ENCODE data around the gene DNAH9. TPM values are rescaled to one million over a fixed set of nuclear protein-coding genes. Genes with fewer than 3 reads are reported as not detected.

DNAH9 gene
- total RNA-seq, 1 experiment from 2014 or later = 0.22 TPM

GRCh38 chr17:11561702-11562101, 36.6 kb upstream of the DNAH9 start:
- no peak overlapping the region for H2AK5ac ChIP-seq (ENCODE audit: insufficient read length, low read length)
- H3T11ph ChIP-seq (ENCODE audit: low read length) = no peak overlapping the region
- H2AFZ ChIP-seq (ENCODE audit: low read length) = no peak overlapping the region
- H3K4me2 ChIP-seq (ENCODE audit: insufficient read depth, insufficient read length, low read length) = no peak overlapping the region
- no peak overlapping the region for H2BK12ac ChIP-seq (ENCODE audit: insufficient read length, low read depth, low read length)
- H2BK15ac ChIP-seq (ENCODE audit: low read depth, low read length) = no peak overlapping the region
- no peaks in the 10 kb centered on the region for H4K20me1 ChIP-seq (ENCODE audit: control insufficient read depth, insufficient read depth, insufficient read length)
- no peak overlapping the region for H3K23ac ChIP-seq (ENCODE audit: insufficient read length, low read depth, low read length)
- H3K9ac ChIP-seq (ENCODE audit: extremely low read depth, insufficient read length, low read length) = no peak overlapping the region
- H3K4ac ChIP-seq (ENCODE audit: low read depth, low read length) = no peak overlapping the region
- no peak overlapping the region for H4K5ac ChIP-seq (ENCODE audit: insufficient read length, low read depth, low read length)
- no peak overlapping the region for H2BK5ac ChIP-seq (ENCODE audit: insufficient read length, low read length)
- Mint-ChIP-seq H3K27ac (no peak overlapping the region; a peak in 1 of 7 replicates), H3K4me3 (no peak overlapping the region), H3K9me3 (no peaks in the 10 kb centered on the region), H3K4me1 (peaks cover 9 to 16% of the 10 kb centered on the region in 2 experiments), H3K27me3 (ENCODE audit: low read depth) (peaks cover 8% of the 10 kb centered on the region; the same call in 1 of the 2 replicates), H3K36me3 (ENCODE audit: insufficient read depth in 1 of 3, low read depth in 3 of 3) (no peaks in the 10 kb centered on the region)
- no peak overlapping the region for H3K56ac ChIP-seq (ENCODE audit: insufficient read length, low read depth, low read length)
- no peak overlapping the region for H4K8ac ChIP-seq (replicated peaks; ENCODE audit: insufficient read length, low read depth, low read length)
- no peaks in the 10 kb centered on the region for H3K79me2 ChIP-seq (ENCODE audit: insufficient read depth, low read length)
- no peaks in the 10 kb centered on the region for H3K4me1 ChIP-seq (ENCODE audit: insufficient read depth, low read length)
- no peak overlapping the region for H2BK120ac ChIP-seq (ENCODE audit: low read depth, low read length, poor library complexity, severe bottlenecking)
- DNase-seq = no peak
- H3K9me3 ChIP-seq (ENCODE audit: control insufficient read depth, low read depth, low read length) = no peaks in the 10 kb centered on the region
- H3K18ac ChIP-seq (ENCODE audit: insufficient read length, low read depth, low read length) = no peak overlapping the region
- no peak overlapping the region for H3K27ac ChIP-seq (ENCODE audit: insufficient read length, low read depth, low read length)
- no peak overlapping the region for H4K91ac ChIP-seq (ENCODE audit: insufficient read length, low read depth, low read length)
- no peaks in the 10 kb centered on the region for H3K79me1 ChIP-seq (ENCODE audit: insufficient read depth, low read depth, low read length, poor library complexity, severe bottlenecking)
- H3K23me2 ChIP-seq (ENCODE audit: insufficient read length, low read depth, low read length, poor library complexity, severe bottlenecking) = no peaks in the 10 kb centered on the region
- WGBS (ENCODE audit: extremely low coverage, insufficient read length, low lambda C conversion rate) = no CpG with 5 or more reads among the region's 2 CpGs
- H2BK20ac ChIP-seq (ENCODE audit: low read depth, low read length, poor library complexity, severe bottlenecking) = no peak overlapping the region
- no peaks in the 10 kb centered on the region for H3K27me3 ChIP-seq (ENCODE audit: insufficient read depth, low read length)
- no peak overlapping the region for H3K14ac ChIP-seq (ENCODE audit: insufficient read depth, low read length)
- TF ChIP-seq, protein P1, sequence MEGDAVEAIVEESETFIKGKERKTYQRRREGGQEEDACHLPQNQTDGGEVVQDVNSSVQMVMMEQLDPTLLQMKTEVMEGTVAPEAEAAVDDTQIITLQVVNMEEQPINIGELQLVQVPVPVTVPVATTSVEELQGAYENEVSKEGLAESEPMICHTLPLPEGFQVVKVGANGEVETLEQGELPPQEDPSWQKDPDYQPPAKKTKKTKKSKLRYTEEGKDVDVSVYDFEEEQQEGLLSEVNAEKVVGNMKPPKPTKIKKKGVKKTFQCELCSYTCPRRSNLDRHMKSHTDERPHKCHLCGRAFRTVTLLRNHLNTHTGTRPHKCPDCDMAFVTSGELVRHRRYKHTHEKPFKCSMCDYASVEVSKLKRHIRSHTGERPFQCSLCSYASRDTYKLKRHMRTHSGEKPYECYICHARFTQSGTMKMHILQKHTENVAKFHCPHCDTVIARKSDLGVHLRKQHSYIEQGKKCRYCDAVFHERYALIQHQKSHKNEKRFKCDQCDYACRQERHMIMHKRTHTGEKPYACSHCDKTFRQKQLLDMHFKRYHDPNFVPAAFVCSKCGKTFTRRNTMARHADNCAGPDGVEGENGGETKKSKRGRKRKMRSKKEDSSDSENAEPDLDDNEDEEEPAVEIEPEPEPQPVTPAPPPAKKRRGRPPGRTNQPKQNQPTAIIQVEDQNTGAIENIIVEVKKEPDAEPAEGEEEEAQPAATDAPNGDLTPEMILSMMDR (conservative IDR thresholded peaks at IDR 0.05) = no peak
